Activated CD8-positive, alpha-beta memory T cell treated with anti-CD3 and anti-CD28 coated beads, Interleukin-2, amount 50 U/mL, for 24 hours (primary cell): Measurements from ENCODE around the gene SCUBE3.

Source experiments
- DNase-seq: peaks from one replicate; pipeline ENCODE4 v3.0.0-alpha.2; 2020; ENCODE audit errors: extremely low read depth

The SCUBE3 gene

DNA sequence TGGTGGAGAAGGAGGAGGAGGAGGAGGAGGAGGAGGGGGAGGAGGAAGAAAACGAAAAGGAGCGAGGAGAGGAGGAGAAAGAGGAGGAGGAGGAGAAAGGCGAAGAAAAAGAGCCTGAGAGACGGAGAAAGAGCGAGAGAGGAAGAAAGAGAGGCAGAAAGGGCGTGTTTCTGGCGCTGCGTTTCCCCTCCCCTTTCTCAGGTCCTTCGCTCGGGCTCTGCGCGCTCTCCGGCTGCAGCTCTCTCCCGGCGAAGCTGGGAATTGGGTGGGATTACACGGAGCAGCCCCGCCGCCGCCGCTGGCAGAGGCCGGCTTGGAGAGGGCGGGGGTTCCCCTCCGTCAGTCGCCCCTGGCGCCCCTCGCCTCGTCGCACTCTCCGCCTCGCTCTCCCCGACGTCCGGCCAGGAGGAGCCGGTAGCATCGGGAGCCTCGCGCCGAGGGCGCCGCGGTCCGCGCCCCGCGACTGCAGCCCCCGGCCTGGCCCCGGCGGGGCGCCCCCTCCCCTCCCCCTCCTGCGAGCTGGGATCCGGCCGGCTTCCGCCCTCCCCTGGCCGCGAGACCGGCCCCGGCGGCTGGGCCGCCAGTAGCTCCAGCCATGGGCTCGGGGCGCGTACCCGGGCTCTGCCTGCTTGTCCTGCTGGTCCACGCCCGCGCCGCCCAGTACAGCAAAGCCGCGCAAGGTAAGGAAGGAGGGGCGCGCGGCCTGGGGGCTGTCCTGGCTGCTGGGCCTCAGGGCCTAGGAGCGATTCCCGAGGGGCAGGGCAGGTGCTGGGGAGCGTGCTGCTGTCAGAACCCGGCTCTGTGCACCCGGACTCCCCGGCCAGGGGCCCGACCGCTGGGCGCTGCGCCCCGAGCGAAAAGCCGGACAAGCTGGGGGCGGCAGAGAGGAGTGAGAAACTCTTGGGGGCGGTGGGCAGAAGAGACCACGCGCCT is at the start of gene SCUBE3:
SCUBE3 (plus strand) TSS at position 133 of the 933 bp plus-strand sequence; CDS start at position 596, 463 bp downstream.
- DNase-seq = no peak

DNA sequence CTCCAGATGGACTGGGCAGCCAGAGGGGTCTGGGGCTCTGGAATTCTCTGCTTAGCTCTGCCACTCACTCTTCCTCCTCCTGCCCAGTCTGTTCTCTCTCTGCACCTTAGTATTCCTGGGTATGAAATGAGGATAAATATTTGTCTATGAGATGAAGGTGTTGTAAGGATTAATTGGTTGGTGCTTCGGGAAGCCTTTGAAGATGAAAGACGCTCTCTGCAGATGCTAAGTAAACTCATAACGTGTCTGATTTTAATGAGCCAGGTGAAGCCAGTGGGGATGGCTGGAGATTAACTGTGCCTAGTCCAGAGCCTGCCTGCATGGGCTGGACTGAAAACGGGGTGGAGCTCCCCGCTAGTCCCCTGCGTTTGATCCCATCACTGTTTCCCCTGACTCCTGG is 49.5 kb upstream of the SCUBE3 start:
- DNase-seq = no peak

DNA sequence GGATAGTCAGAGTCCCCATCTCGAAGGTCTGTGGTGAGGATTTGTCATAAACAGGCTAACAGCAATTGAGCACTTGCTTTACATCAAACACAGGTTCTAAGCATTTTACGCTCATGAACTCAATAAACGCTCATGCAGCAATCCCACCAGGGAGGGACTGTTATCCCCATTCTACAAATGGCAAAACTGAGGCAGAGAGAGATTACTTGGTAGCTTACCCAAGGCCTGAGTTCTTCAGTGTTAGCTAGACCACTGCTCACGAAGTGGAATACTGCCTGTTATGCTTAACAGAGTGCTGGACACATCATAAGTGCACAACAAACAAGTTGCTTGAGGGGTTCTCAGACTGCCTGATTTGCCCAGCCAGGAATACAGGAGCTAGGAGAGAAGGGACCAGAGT is 48.9 kb upstream of the SCUBE3 start:
- no peak for DNase-seq

DNA sequence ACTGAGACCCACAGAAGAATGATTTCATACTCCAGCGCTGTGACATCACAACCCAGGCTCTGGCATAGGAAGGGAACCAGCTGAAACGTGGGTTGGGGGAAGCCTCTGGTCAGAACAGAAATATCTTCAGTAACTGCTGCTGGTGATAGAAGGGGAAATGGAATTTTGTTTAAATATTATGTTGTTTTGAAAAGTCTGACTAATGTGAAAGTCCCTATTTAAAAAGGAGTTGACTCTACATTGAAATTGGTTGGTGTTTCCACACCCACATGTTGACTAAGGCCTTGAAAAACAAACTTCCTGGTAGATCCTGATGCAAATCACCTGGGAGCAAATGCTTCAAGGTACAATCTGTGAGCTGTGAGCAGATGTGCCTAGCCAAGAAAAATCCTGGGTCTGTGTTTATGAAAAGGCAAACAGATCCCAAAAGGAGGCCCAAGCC is 48.1 kb upstream of the SCUBE3 start:
- DNase-seq = no peak

DNA sequence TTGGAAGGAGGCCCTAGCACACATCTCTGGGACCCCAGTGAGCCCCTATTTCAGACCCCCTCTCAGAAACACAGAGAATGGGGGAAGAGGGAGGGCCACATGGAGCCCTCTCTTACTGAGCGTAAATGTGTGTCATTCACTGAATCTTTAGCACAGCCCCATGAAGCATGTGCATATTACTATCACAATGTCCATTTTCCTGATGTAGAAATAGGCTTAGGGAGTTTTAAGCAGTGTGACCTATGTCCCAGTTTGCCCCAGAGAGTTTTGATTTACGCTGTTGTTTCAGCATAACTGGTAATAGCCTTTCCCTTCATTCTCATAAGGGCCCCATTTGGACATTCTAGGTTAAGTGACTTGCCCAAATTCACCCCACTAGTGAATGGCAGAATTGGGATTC is 47.6 kb upstream of the SCUBE3 start:
- DNase-seq = no peak

DNA sequence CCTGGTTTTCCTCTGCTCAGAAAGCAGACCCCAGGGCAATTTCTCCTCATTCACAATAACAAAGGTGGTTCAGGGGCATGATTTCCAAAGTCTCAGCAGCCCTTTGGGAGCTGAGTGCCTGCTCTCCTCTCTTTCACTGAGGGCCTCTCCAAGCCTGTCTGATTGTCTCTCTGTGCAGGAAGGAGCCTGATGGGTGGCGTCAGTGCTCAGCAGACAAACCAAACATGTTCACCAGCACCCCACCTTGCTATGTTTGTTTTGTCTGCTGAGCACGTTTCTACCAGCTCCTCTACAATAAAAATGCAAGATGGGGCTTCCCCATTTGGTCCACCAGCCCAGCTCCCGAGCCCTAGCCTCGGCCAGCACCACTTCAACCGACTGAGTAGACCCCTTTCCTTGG is 47.2 kb upstream of the SCUBE3 start:
- DNase-seq = no peak

DNA sequence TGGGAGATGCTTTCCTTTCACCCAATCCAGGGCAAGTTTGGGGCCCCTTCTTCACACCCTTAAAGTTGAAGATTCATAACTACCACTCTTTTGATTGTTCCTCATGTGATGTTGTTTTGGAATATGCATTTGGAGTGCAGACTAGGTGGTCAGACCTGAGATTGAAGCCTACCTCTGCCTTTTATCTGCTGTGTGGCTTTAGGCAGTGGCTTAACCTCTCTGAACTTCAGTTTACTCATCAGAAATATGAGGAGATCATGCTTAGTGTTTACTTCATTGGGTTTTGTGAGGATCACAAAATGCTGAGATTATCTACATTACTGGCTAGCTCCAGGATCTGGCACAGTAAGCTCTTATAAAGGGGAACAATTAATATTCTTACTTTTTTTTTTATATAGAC is 46.3 kb upstream of the SCUBE3 start:
- DNase-seq = no peak

DNA sequence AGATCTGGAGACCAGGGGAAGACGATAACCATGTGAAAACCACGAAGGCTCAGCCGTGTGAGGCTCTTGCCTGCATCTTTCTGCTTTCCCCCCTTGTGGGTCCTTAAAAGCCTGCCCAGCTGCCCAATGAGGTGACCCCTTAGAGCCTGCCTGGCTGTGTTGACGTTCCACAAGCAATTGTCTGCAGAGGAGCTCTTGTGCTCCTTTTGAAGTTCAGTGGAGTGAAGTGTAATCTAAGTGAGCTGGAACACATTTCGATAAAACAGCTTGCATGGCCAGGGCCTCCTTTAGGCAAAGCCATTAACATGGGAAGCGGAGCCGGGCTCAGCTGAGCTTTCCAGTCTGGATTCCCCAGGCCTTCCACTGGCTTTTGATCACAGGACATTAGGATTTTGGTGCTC is 45.3 kb upstream of the SCUBE3 start:
- no peak for DNase-seq

DNA sequence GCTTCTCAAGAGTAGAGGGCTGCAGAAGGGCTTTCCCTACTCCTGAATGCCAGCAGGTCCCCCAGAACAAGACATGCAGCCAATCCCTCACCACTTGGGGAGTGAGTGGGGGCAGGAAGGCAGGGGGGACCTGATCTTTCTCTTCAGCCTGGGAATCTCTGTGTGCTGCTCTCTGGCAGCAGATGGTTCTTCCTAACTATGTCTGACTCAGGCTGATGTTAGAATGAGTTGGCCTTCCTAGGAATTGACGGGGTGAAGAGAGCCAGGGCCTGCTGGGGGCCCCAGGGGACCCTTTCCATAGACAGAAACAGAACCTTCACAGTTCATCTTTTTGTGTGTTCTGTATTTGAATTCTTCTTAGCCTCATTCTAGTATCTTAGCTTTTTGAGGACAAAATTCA is 43.6 kb upstream of the SCUBE3 start:
- no peak for DNase-seq

DNA sequence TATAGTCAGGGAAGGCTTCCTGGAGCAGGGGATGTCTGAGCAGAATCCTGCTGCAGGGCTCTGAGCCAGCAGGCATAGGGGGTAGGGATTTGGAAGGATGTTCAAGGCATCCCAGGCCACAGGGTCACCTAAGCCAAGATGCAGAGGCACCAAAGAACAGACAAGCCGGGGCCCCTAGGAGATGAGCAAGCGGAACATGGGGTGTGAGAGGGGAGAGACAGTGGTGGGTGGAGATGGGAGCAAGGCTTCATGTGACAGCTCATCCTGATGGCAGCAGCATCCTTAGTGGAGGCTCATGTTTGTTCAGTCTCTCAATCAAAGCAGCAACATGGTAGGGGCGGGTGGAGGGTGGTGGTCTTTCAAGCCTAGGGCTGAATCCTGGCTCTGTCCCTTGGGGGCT is 42.9 kb upstream of the SCUBE3 start:
- no peak for DNase-seq

DNA sequence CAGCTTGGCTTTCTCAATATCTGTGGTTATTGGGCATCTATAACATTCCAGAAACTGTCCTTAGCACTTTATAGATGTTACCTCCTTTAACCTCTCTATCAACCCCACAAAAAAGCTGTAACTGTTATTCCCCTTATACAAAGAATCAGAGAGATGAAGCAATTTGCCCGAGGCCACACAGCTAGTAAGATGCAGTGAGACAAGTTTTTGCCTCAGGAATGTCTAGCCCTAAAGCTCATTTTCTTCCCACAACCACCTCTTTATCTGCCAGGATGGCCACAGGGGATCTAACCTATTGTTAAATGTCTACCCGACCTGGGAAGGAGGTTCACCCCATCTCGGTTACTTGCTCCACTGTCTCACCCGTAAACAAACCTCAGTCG is 40.7 kb upstream of the SCUBE3 start:
- DNase-seq = no peak

DNA sequence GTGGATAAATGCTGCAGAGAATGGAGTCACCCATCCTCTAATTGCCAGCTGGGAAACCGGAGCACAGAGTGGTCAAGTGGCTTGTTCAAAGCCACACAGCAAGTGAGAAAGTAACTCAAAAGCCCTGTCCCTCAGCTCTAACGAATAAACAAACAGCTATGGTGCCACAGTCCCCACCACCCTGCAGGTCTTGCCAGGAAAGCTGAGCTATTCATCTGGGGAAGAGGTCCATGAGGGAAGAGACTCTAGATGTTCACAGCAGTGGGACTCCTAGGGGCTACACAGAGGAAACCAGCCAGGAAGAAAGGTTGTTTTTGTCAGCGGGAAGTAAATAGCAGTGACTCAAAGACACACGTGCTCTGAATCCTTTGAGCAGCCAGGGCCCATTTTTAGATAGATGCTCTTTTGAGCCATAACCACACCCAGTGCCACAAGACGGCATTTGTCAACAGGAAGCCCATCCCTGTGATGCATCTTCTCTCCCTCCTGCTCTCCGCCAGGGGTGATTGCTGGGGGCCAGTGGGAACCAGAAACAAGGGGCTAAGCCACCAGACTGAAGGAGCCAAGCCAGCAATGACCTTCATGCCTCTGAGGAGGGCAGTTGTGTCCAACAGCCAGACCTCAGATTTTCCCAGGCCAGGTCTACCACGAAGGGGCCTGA is 40.2 kb upstream of the SCUBE3 start:
- no peak for DNase-seq

DNA sequence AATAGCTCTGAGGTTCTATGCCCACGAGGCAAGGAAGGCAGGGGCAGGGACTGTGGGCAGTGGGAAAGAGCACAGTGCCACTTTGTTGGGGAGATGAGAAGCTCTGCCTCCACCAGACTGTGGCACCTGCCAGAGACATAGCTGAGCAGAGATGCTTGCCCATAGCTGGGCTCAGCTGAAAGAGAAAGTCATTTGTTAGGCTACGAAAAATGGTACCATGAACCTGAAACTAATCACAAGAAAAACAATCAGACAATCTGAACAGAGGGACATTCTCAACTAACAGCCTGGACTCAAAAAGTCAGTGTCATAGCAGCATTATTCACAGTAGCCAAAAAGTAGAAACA is 39.7 kb upstream of the SCUBE3 start:
- DNase-seq = no peak

DNA sequence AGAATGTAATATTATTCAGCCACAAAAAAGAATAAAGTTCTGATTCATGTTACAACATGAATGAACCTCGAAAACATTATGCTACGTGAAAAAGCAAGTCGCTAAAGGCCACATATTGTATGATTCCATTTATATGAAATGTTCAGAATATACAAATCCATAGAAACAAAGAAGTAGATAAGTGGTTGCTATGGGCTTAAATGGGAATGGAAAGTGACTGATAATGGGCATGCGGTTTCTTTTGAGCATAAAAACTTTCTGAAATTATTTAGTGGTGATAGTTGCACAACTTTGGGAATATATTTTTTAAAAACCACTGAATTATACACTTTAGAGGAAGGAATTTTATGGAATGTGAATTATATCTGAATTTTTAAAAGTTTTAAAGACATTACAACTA is 39.3 kb upstream of the SCUBE3 start:
- no peak for DNase-seq

DNA sequence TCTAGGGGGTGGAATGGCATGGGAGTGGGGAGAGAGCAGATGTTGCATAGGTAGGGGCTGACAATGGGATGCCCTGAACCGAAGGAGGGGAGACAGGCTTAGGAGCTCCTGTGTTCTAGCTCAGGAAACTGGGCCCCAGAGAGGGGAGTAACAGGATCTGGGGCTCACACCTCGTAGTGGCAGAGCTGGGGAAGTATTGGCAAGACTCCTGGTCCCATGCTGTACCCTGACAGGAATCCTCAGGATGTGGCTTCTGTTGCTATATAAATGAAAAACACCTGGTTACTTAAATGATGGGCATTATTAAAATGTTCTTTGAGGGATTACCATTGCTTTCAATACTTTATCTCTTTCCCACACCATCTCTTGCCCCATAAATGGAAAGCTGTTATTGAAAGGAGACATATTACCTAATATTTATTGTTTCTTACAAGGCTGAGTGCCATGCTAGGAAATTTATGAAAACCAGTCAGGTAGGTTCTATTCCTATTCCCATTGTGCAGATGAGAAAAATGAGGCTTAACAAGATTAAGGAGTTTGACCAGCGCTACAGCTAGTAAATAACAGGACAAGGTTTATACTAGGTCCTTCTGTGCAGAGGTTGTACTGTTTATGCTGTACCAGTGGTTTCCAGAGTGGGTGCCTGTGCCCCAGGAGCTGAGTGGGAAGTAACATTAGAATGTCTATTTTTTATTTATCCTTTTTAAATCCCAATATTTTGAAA is 37.3 kb upstream of the SCUBE3 start:
- no peak for DNase-seq

DNA sequence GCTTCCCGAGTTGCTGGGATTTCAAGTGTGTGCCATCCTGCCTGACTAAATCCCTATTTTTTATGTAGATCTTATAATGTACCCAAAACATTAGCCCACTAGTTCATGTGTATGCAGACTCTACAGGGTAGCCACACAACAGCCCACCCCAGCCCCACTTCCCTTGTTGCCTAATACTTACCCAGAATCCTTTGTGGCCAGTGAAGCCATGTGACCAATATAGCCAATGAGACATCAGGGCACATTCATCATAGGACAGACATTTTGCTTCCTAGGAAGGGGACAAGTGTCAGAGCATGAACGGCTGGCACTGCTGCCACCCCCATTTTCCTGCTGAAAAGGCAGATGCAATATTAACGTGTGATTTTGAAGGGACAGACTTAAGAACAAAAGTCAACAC is 36.6 kb upstream of the SCUBE3 start:
- no peak for DNase-seq

DNA sequence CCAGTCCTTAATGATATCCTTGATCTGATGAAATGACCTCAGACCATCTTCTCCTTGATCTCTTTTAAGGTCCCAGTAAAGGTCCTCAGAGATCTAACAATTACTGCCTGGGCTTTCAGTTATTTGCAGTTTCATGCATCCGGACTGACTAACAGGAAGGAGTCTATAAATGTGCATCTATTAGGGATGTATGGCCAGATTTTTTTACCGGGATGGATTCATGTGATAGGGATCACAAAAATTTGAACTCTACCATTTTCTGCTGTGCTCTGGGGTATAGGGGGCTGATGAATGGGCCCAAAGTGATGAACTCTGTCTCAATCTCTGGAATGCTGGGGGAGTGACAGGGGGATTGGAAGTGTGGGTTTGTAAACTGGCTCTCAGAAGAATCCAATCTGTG is 36.2 kb upstream of the SCUBE3 start:
- no peak for DNase-seq

DNA sequence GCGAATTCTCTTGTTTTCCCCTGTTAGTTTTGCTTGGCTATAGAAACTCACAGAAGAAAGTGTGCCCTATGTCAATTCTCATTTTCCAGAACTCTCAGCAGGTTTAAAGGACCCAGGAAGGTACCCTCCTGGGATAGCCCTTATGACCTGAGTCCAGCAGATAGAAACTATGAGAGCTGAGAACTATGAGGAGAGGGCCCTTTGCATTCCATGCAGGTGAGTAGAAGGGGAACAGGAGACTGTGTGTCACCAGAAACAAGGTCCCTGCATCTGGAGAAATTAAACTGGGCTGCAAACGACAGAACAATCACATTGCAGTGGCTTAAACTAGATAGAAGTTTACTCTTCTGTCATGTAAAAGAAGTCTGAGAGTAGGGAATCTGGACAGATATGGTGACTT is 35.7 kb upstream of the SCUBE3 start:
- no peak for DNase-seq

DNA sequence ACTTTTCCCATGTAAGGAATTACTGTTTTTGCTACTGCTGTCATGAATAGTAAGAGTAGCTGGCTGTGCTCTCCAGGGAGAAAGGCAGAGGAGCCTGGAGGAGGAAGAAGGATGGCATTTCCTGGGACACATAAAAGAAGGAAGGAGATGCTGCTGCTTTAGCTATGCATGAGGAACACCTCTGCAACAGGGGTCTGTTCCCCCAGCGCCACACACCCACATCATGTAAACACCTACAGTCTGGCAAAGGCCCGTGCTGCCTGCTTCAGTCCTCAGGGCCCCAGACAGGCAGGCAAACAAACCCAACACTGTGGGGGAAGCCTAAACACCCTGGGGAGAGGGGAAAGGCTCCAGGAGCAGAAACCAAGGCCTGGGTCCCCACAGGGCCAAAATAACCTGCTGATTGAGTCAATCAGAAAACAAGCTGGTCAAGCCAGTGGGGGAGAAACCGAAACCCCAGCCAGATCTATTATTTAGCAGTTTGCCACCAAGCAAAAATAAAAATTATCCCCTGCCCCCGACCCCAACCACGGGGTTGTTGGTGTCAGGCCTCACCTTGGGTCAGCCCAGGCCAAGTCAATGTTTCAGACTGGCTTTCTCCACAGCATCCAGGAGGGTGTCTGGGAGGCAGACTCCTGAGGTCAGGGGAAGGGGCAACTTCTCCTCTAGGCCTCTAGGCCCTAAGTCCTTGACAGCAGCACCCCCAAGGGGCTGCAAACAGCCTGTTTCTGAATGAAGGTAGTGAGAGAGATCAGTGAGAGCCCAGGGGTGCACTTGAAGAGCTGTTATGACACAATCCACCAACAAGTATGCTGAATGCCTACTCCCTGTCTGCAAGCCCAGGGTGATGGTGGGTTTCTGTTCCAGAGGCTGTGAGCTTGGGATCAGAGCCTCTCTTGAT is 34.6 kb upstream of the SCUBE3 start:
- DNase-seq = no peak

DNA sequence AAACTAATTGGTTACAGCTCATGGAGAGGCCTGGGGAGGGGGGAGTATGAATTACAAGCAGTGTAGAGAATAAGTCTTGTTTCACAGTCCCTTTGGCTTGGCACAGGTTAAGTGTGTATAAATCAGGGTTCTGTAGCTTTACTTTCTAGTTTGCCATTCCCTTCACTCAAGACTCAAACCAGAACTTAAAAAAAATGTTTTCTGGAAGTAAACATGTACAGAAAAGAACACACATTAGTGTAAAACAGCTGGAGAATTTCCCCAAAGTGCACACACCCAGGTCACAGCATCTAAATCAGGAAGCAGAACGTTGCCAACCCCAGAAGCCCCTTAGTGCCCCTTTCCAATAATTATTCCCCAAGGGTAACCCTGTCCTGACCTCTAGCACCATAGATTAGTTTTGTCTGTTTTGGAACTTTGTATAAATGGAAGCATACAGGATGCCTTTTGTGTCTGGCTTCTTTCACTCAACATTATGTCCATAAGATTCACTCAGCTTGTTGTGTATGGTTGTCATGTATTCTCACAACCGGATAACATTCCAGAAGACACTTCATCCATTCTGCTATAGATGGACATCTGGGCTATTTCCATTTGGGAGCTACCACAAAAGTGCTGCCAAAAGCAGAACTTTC is 33.7 kb upstream of the SCUBE3 start:
- no peak for DNase-seq

DNA sequence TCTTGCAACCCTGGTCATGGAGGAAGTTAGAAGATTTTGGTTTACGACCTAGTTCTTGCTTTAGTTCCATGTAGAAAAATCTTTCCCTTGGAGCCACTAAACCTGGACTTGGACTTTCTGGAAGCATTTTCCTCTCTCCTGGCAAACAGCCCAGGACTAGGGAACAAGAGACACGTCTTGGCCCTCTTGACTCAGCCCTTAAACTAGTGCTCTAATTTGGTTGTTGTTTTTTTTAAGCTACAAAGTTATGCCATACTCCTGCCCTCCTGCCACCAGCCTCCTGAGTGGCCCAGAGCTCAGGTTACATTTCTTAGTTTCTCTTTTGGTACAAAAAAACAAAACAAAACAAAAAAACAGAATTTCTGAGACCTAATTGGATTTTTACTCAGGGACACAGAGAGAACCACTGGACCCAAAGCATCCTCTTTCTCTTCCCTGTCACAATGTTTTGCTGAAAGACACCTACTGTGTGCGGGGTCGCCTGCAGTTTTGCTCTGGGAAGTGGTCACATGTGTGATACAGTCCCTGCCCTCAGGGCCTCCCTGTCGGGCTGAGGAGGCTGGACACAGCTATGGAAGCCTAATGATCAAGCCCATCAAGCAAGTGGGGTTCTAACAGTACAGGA is 32.3 kb upstream of the SCUBE3 start:
- DNase-seq = no peak
